Measurements from ENCODE around the gene KLHL13. TPM values are rescaled to one million over a fixed set of nuclear protein-coding genes. Genes with fewer than 3 reads are reported as not detected.

KLHL13 gene
- total RNA-seq, 4 donors from 2014 or later = 14.2 to 32.6 (median 21.8) TPM

GRCh38 chrX:117910216-117910615 lies 206.4 kb downstream of the KLHL13 start:
- 75% methylated on average over 1 of the region's 1 CpG; no CpG with 5 or more reads in 1 of the 2 donors for WGBS, 2 donors (ENCODE audit: low coverage in 1 of 2)
- no peak for ATAC-seq
- Histone ChIP-seq H3K27ac (no peak overlapping the region), H3K36me3 (peaks cover 0 to 7% of the 10 kb centered on the region in 2 donors), H3K27me3 (no peaks in the 10 kb centered on the region), H3K4me3 (no peak overlapping the region), H3K9me3 (no peaks in the 10 kb centered on the region), H3K4me1 (no peaks in the 10 kb centered on the region)
- TF ChIP-seq POLR2AphosphoS5 (IDR thresholded peaks at IDR 0.05) (no peak), CTCF (IDR thresholded peaks at IDR 0.05) (no peak), EP300 (IDR thresholded peaks at IDR 0.05) (no peak), POLR2A (IDR thresholded peaks at IDR 0.05) (no peak)

- Histone ChIP-seq H3K27me3 (no peaks in the 10 kb centered on the region), H3K4me1 (no peaks in the 10 kb centered on the region), H3K36me3 (no peaks in the 10 kb centered on the region), H3K27ac (no peak overlapping the region), H3K4me3 (no peak overlapping the region), H3K9me3 (no peaks in the 10 kb centered on the region)
- no peak for ATAC-seq
- WGBS, 2 donors (ENCODE audit: low coverage in 1 of 2) = 86% methylated on average over 1 of the region's 1 CpG; no CpG with 5 or more reads in 1 of the 2 donors
- TF ChIP-seq CTCF (IDR thresholded peaks at IDR 0.05) = no peak
- TF ChIP-seq EP300 (IDR thresholded peaks at IDR 0.05) = no peak
- TF ChIP-seq POLR2A (IDR thresholded peaks at IDR 0.05) = no peak
- no peak for TF ChIP-seq POLR2AphosphoS5 (IDR thresholded peaks at IDR 0.05)
Measured at GRCh38 chrX:117898226-117898625, 218.4 kb downstream of the KLHL13 start.

- no peak for ATAC-seq
- Histone ChIP-seq H3K9me3 (no peaks in the 10 kb centered on the region), H3K4me3 (no peak overlapping the region), H3K36me3 (no peaks in the 10 kb centered on the region), H3K27me3 (no peaks in the 10 kb centered on the region), H3K4me1 (no peaks in the 10 kb centered on the region), H3K27ac (no peak overlapping the region)
- WGBS, 2 donors (ENCODE audit: low coverage in 1 of 2) = 25 to 50% methylated on average over 1 of the region's 1 CpG
- TF ChIP-seq POLR2AphosphoS5 (IDR thresholded peaks at IDR 0.05) = no peak
- no peak for TF ChIP-seq EP300 (IDR thresholded peaks at IDR 0.05)
- TF ChIP-seq CTCF (IDR thresholded peaks at IDR 0.05) = no peak
- no peak for TF ChIP-seq POLR2A (IDR thresholded peaks at IDR 0.05)
Measured at GRCh38 chrX:117895418-117895817, 221.2 kb downstream of the KLHL13 start.

- Histone ChIP-seq H3K27ac (no peak overlapping the region), H3K27me3 (no peaks in the 10 kb centered on the region), H3K4me3 (no peak overlapping the region), H3K9me3 (no peaks in the 10 kb centered on the region), H3K36me3 (no peaks in the 10 kb centered on the region), H3K4me1 (no peaks in the 10 kb centered on the region)
- 100% methylated on average over 1 of the region's 1 CpG; no CpG with 5 or more reads in 1 of the 2 donors for WGBS, 2 donors (ENCODE audit: low coverage in 1 of 2)
- ATAC-seq = no peak
- TF ChIP-seq EP300 (IDR thresholded peaks at IDR 0.05) = no peak
- TF ChIP-seq POLR2AphosphoS5 (IDR thresholded peaks at IDR 0.05) = no peak
- no peak for TF ChIP-seq POLR2A (IDR thresholded peaks at IDR 0.05)
- TF ChIP-seq CTCF (IDR thresholded peaks at IDR 0.05) = no peak
Measured at GRCh38 chrX:117892469-117892868, 224.1 kb downstream of the KLHL13 start.

GRCh38 chrX:117871796-117872195 lies 244.8 kb downstream of the KLHL13 start:
- TF ChIP-seq CTCF (IDR thresholded peaks at IDR 0.05) = no peak
- no peak for TF ChIP-seq EP300 (IDR thresholded peaks at IDR 0.05)
- no peak for TF ChIP-seq POLR2AphosphoS5 (IDR thresholded peaks at IDR 0.05)
- no peak for TF ChIP-seq POLR2A (IDR thresholded peaks at IDR 0.05)
- H3K9me3 ChIP-seq = no peaks in the 10 kb centered on the region
- ATAC-seq = no peak
- H3K4me3 ChIP-seq = no peak overlapping the region
- no CpG with 5 or more reads among the region's 1 CpG for WGBS, 2 donors (ENCODE audit: low coverage in 1 of 2)
- H3K27me3 ChIP-seq = no peaks in the 10 kb centered on the region
- H3K36me3 ChIP-seq = no peaks in the 10 kb centered on the region
- no peaks in the 10 kb centered on the region for H3K4me1 ChIP-seq
- H3K27ac ChIP-seq = no peak overlapping the region

Measured in gastroesophageal sphincter (tissue), 4 donors.